Pancreas (tissue), 10 donors: ENCODE results near the gene TRIM8. TPM values are rescaled to one million over a fixed set of nuclear protein-coding genes. Genes with fewer than 3 reads are reported as not detected.

Source experiments
- ATAC-seq, 4 donors: fragments of 200-7000 bp; cut with Tn5 transposase; one replicate each; pipeline versions ENCODE4 v1.8.0 to v1.9.1; 2020; ENCODE audit warnings: mild to moderate bottlenecking in 4 of 4, moderate library complexity in 4 of 4
- DNase-seq, 6 donors: peaks; one replicate each; pipeline ENCODE4 v3.0.0-alpha.2; 2020
- FAIRE-seq: peaks from 2 replicates; lab custom pipeline; 2012; peaks lifted over from hg19 to GRCh38; lab: Jason Lieb, UNC
- H3K27ac ChIP-seq, 4 donors: fragments of 200-600 bp; sonication (generic); 1 replicate in 3 of 4; 2 replicates in 1 of 4; pipeline versions ENCODE4 v1.5.0 to v1.8.0; 2020
- H3K27me3 ChIP-seq, 4 donors: fragments of 200-600 bp; one replicate each; pipeline ENCODE4 v1.8.0; 2021
- H3K36me3 ChIP-seq, 3 donors: fragments of 200-600 bp; sonication (generic) in 1 of 3; one replicate each; pipeline versions ENCODE4 v1.5.0 to v1.8.0; 2020 to 2021
- H3K4me1 ChIP-seq, 3 donors: fragments of 200-600 bp; one replicate each; pipeline ENCODE4 v1.8.0; 2021
- H3K4me3 ChIP-seq, 4 donors: fragments of 200-600 bp; sonication (generic) in 2 of 4; one replicate each; pipeline versions ENCODE4 v1.5.0 to v1.8.0; 2020 to 2021
- H3K9me3 ChIP-seq, 4 donors: fragments of 200-600 bp; one replicate each; pipeline ENCODE4 v1.8.0; 2021
- CTCF ChIP-seq, 4 donors: fragments of 200-600 bp; sonication (generic) in 3 of 4; IDR thresholded peaks; one replicate each; pipeline versions ENCODE4 v1.5.0 to v1.8.0; 2021; ENCODE audit warnings: antibody characterized with exemption in 4 of 4
- WGBS, 2 donors: extraction: QIAGEN DNeasy Blood & Tissue Kit; methylation state at CpG; one replicate each; pipeline ENCODE4 v1.1.7; 2013; 5-methylcytosine and 5-hydroxymethylcytosine counted together
- intact Hi-C, 3 donors: fragments of 100-400 bp; cut with DNase I; formaldehyde crosslinking; loops; one replicate each; pipeline versions ENCODE4 v1.11.1 to v1.14.2; 2022
- polyA plus RNA-seq, 2 donors: library from polyadenylated mRNA; stranded (reverse); fragments of 200-250 nt; gene quantifications; one replicate each; pipeline ENCODE4 v1.2.3, GENCODE V29; 2013
- total RNA-seq, 6 donors: library from RNA; stranded (reverse); fragmentation: NEBNext Ultra II Directional in 4 of 6; extraction: Animal tissue kit (Norgen Biotek cat#: 25700) in 4 of 6; gene quantifications; one replicate each; pipeline versions ENCODE4 v1.2.1 to v1.2.4, GENCODE V29; 2021 to 2023
- donor health status: healthy with polysubstance abuse.
- donor health status: DM: no; HTN: no; CAD: no; lungs with moderate emphysema.
- donor health status: DM: no; HTN: no; CAD: no.
- donor health status: control.
- donor health status: control.
- donor health status: Bipolar disorder and iron deficiency.
- donor health status: DM: yes; HTN: yes; CAD: no.
- donor health status: DM: no; HTN: no; CAD: no.
- donor health status: DM: no; HTN: no; CAD: no.
- donor health status: DM: yes; HTN: yes; CAD: no.

The TRIM8 gene
- total and polyA plus RNA-seq, 8 donors = 42.2 to 106 (median 74.1) TPM

DNA sequence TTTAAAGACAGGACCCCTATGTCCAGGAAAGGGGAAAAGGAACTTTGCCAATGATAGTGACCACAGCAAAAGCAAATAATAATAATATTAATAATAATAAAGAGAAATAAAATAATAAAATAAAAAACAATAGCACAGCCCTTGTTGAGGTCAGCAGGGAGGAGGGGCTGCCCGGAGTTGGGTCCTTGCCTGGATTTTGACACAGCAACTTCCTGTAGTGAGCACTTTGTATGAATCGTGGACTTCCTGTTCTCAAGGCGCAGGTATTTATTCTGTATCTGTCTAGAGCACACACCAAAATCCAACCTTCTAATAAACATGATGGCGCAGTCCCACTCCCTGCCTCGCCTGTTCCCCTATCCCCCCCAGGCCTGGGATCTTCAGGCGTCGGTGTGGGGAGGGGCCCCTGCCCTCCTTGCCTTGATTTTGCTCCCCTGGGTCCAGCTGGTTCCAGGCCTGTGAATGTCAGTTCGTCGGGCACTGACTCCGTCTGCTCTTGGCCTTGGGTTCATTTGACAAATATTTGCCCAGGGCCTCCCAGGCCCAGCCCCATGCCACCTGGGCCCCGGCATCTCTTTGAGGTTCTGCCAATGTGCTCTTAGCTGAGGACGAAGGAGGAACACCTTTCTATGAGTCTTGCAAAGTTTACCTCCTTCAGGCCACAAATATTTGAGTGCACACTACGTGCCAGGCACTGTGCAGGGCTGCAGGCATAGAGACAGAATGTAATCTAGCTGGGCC is 13.9 kb downstream of the TRIM8 start:
- Histone ChIP-seq H3K9me3 (no peaks in the 10 kb centered on the region), H3K27me3 (no peaks in the 10 kb centered on the region), H3K4me3 (no peak overlapping the region), H3K4me1 (peaks cover 49 to 55% (median 54%) of the 10 kb centered on the region in 3 donors), H3K27ac (peak overlapping the region; percentile 69 to 88 (median 80)), H3K36me3 (peaks cover 0 to 35% (median 27%) of the 10 kb centered on the region in 3 donors)
- no peak for TF ChIP-seq CTCF (IDR thresholded peaks at IDR 0.05)
- WGBS, 2 donors = 11% methylated on average over 13 of the region's 13 CpGs
- ATAC-seq = peak; percentile 82 to 84 (median 84)
- intact Hi-C loops = no loop called here
- no peak for FAIRE-seq
- DNase-seq = peak; percentile 78 to 93 (median 89)

GRCh38 chr10:102658802-102659201 is 14.5 kb downstream of the TRIM8 start:
- Histone ChIP-seq H3K4me1 (peaks cover 49 to 55% (median 52%) of the 10 kb centered on the region in 3 donors), H3K27me3 (no peaks in the 10 kb centered on the region), H3K9me3 (no peaks in the 10 kb centered on the region), H3K27ac (peak overlapping the region; percentile 69 to 88 (median 80)), H3K4me3 (no peak overlapping the region), H3K36me3 (peaks cover 0 to 30% (median 25%) of the 10 kb centered on the region in 3 donors)
- WGBS, 2 donors = 55 to 59% methylated on average over 5 of the region's 5 CpGs
- FAIRE-seq (no peak), DNase-seq (peak in 1 of 6 donors; percentile 37), ATAC-seq (no peak)
- TF ChIP-seq CTCF (IDR thresholded peaks at IDR 0.05) = no peak
- intact Hi-C loops = no loop called here

GRCh38 chr10:102660888-102661657 is 16.8 kb downstream of the TRIM8 start:
- peak overlapping the region in 2 of 4 donors; percentile 28 to 80 for H3K27ac ChIP-seq
- WGBS, 2 donors = 28 to 29% methylated on average over 20 to 22 of the region's 22 CpGs
- FAIRE-seq (no peak), DNase-seq (peak in 5 of 6 donors; percentile 66 to 88 (median 75)), ATAC-seq (peak; percentile 7 to 58 (median 52))
- TF ChIP-seq CTCF (IDR thresholded peaks at IDR 0.05) = no peak
- H3K9me3 ChIP-seq = no peaks in the 10 kb centered on the region
- no peaks in the 10 kb centered on the region for H3K27me3 ChIP-seq
- peaks cover 35 to 43% (median 42%) of the 10 kb centered on the region in 3 donors for H3K4me1 ChIP-seq
- peaks cover 0 to 14% (median 12%) of the 10 kb centered on the region in 3 donors for H3K36me3 ChIP-seq
- intact Hi-C loops = no loop called here
- H3K4me3 ChIP-seq = no peak overlapping the region

- intact Hi-C loops = no loop called here
- no peak overlapping the region for H3K4me3 ChIP-seq
- peaks cover 35 to 43% (median 42%) of the 10 kb centered on the region in 3 donors for H3K4me1 ChIP-seq
- ATAC-seq (no peak), FAIRE-seq (no peak), DNase-seq (no peak)
- TF ChIP-seq CTCF (IDR thresholded peaks at IDR 0.05) = no peak
- 77 to 87% methylated on average over 6 of the region's 6 CpGs for WGBS, 2 donors
- no peaks in the 10 kb centered on the region for H3K27me3 ChIP-seq
- H3K36me3 ChIP-seq = peaks cover 0 to 8% (median 7%) of the 10 kb centered on the region in 3 donors
- no peaks in the 10 kb centered on the region for H3K9me3 ChIP-seq
- H3K27ac ChIP-seq = peak overlapping the region in 1 of 4 donors; percentile 80
These were observed 17.4 kb downstream of the TRIM8 start for GRCh38 chr10:102661658-102662028.
